ENCODE measurements around the gene SLC43A2. TPM values are rescaled to one million over a fixed set of nuclear protein-coding genes. Genes with fewer than 3 reads are reported as not detected.

SLC43A2 gene
- total and polyA plus RNA-seq, 2 of the 13 experiments (the other 11 are each of a cell fraction or from before 2014, with no cell fraction given): 7.3 to 20.0 TPM

GRCh38 chr17:1597861-1598342, 30.7 kb downstream of the SLC43A2 start (continued):
- TF ChIP-seq, protein P1, sequence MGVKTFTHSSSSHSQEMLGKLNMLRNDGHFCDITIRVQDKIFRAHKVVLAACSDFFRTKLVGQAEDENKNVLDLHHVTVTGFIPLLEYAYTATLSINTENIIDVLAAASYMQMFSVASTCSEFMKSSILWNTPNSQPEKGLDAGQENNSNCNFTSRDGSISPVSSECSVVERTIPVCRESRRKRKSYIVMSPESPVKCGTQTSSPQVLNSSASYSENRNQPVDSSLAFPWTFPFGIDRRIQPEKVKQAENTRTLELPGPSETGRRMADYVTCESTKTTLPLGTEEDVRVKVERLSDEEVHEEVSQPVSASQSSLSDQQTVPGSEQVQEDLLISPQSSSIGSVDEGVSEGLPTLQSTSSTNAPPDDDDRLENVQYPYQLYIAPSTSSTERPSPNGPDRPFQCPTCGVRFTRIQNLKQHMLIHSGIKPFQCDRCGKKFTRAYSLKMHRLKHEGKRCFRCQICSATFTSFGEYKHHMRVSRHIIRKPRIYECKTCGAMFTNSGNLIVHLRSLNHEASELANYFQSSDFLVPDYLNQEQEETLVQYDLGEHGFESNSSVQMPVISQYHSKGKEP (CRISPR knock-in tag; IDR thresholded peaks at IDR 0.05): no peak
- TF ChIP-seq PHF8 (CRISPR knock-in tag; IDR thresholded peaks at IDR 0.05): peak; percentile 25; the same call in 1 of the 2 replicates
- no peak for TF ChIP-seq ZNF850 (CRISPR knock-in tag; conservative IDR thresholded peaks at IDR 0.05)
- TF ChIP-seq ZNF430 (CRISPR knock-in tag; IDR thresholded peaks at IDR 0.05): peak; percentile 84; the same call in 1 of the 2 replicates
- peak; percentile 64; the same call in 1 of the 2 replicates for TF ChIP-seq ZNF292 (CRISPR knock-in tag; IDR thresholded peaks at IDR 0.05; ENCODE audit: borderline replicate concordance, low read depth)
- TF ChIP-seq ZFP1 (CRISPR knock-in tag; IDR thresholded peaks at IDR 0.05): no peak
- TF ChIP-seq, protein P2, sequence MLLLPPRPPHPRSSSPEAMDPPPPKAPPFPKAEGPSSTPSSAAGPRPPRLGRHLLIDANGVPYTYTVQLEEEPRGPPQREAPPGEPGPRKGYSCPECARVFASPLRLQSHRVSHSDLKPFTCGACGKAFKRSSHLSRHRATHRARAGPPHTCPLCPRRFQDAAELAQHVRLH (CRISPR knock-in tag; IDR thresholded peaks at IDR 0.05; ENCODE audit: borderline replicate concordance, low read depth): no peak
- TF ChIP-seq, protein P3, sequence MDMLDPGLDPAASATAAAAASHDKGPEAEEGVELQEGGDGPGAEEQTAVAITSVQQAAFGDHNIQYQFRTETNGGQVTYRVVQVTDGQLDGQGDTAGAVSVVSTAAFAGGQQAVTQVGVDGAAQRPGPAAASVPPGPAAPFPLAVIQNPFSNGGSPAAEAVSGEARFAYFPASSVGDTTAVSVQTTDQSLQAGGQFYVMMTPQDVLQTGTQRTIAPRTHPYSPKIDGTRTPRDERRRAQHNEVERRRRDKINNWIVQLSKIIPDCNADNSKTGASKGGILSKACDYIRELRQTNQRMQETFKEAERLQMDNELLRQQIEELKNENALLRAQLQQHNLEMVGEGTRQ (IDR thresholded peaks at IDR 0.05; ENCODE audit: low read depth, low read length): no peak
- TF ChIP-seq, protein P3 (CRISPR knock-in tag; IDR thresholded peaks at IDR 0.05; ENCODE audit: borderline replicate concordance): no peak
- TF ChIP-seq PHF5A (CRISPR knock-in tag; IDR thresholded peaks at IDR 0.05; ENCODE audit: low read depth, unreplicated experiment): peak; percentile 77
- no peak for TF ChIP-seq E2F1 (CRISPR knock-in tag; IDR thresholded peaks at IDR 0.05)
- peak; percentile 77 for TF ChIP-seq IKZF5 (CRISPR knock-in tag; IDR thresholded peaks at IDR 0.05)
- TF ChIP-seq PLRG1 (conservative IDR thresholded peaks at IDR 0.05): no peak
- peak; percentile 46; the same call in 1 of the 2 replicates for TF ChIP-seq CREM (IDR thresholded peaks at IDR 0.05)
- TF ChIP-seq CREM (CRISPR knock-in tag; IDR thresholded peaks at IDR 0.05): no peak
- TF ChIP-seq YY1 (IDR thresholded peaks at IDR 0.05; ENCODE audit: insufficient read depth, insufficient replicate concordance, low read depth, low read length): peak; percentile 56
- no peak for TF ChIP-seq ZNF251 (CRISPR knock-in tag; IDR thresholded peaks at IDR 0.05)
- TF ChIP-seq, protein P4, sequence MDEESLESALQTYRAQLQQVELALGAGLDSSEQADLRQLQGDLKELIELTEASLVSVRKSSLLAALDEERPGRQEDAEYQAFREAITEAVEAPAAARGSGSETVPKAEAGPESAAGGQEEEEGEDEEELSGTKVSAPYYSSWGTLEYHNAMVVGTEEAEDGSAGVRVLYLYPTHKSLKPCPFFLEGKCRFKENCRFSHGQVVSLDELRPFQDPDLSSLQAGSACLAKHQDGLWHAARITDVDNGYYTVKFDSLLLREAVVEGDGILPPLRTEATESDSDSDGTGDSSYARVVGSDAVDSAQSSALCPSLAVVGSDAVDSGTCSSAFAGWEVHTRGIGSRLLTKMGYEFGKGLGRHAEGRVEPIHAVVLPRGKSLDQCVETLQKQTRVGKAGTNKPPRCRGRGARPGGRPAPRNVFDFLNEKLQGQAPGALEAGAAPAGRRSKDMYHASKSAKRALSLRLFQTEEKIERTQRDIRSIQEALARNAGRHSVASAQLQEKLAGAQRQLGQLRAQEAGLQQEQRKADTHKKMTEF (CRISPR knock-in tag; IDR thresholded peaks at IDR 0.05): peak; percentile 78
- no peak for TF ChIP-seq STAT5B (CRISPR knock-in tag; IDR thresholded peaks at IDR 0.05)
- TF ChIP-seq, protein P5, sequence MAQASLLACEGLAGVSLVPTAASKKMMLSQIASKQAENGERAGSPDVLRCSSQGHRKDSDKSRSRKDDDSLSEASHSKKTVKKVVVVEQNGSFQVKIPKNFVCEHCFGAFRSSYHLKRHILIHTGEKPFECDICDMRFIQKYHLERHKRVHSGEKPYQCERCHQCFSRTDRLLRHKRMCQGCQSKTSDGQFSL (CRISPR knock-in tag; IDR thresholded peaks at IDR 0.05): no peak
- no peak for TF ChIP-seq PAWR (CRISPR knock-in tag; IDR thresholded peaks at IDR 0.05; ENCODE audit: borderline replicate concordance)
- TF ChIP-seq RXRA (CRISPR knock-in tag; IDR thresholded peaks at IDR 0.05): no peak; the same call in 1 of the 2 replicates

Data from HepG2 (cell line).